Nephron progenitor cell (in vitro differentiated cells): ENCODE data around the gene KRTAP5-4.
A peak's percentile ranks its signal among the peaks of the same experiment; 100 is the strongest.
"Not testable (repeated sequence)": the region's sequence is repeated elsewhere in the genome, so short reads cannot be mapped to it uniquely, and the experiment has no call there.

ENCODE experiments used
- DNase-seq: peaks from one replicate; pipeline ENCODE4 v3.0.0; 2021
- H3K27ac Mint-ChIP-seq: 2 replicates; pipeline ENCODE4 v1.8.0; 2021; ENCODE audit warnings: mild to moderate bottlenecking, moderate library complexity, mixed read lengths
- H3K27me3 Mint-ChIP-seq: 2 replicates; pipeline ENCODE4 v1.8.0; 2021; ENCODE audit warnings: mild to moderate bottlenecking, low read depth, mixed read lengths; ENCODE audit not compliant: poor library complexity
- H3K36me3 Mint-ChIP-seq: 2 replicates; pipeline ENCODE4 v1.8.0; 2021; ENCODE audit warnings: low read depth, mixed read lengths
- H3K4me1 Mint-ChIP-seq: 2 replicates; pipeline ENCODE4 v1.8.0; 2021; ENCODE audit warnings: mixed read lengths
- H3K4me3 Mint-ChIP-seq: 2 replicates; pipeline ENCODE4 v1.8.0; 2021; ENCODE audit warnings: mild to moderate bottlenecking, moderate library complexity, mixed read lengths
- H3K9me3 Mint-ChIP-seq: 2 replicates; pipeline ENCODE4 v1.8.0; 2021; ENCODE audit warnings: mild to moderate bottlenecking, moderate library complexity, mixed read lengths
- CTCF ChIP-seq: fragments of 200-600 bp; sonication (generic); IDR thresholded peaks from 2 replicates; pipeline ENCODE4 v1.5.0; 2021; ENCODE audit warnings: antibody characterized with exemption

The KRTAP5-4 gene

GRCh38 chr11:1625541-1625940 lies 3.6 kb upstream of the KRTAP5-4 start:
- no peaks in the 10 kb centered on the region for H3K9me3 Mint-ChIP-seq

GRCh38 chr11:1624621-1625020 lies 2.7 kb upstream of the KRTAP5-4 start:
- Mint-ChIP-seq H3K27ac (no peak overlapping the region), H3K36me3 (no peaks in the 10 kb centered on the region), H3K4me1 (peaks cover 21% of the 10 kb centered on the region), H3K27me3 (peaks cover 33% of the 10 kb centered on the region), H3K4me3 (no peak overlapping the region), H3K9me3 (no peaks in the 10 kb centered on the region)
- no peak for TF ChIP-seq CTCF
- DNase-seq: no peak

More at GRCh38 chr11:1625541-1625940, 3.6 kb upstream of the KRTAP5-4 start:
- H3K27me3 Mint-ChIP-seq: peaks cover 31% of the 10 kb centered on the region
- no peak overlapping the region for H3K4me3 Mint-ChIP-seq
- no peak for DNase-seq
- no peak overlapping the region for H3K27ac Mint-ChIP-seq
- H3K36me3 Mint-ChIP-seq: no peaks in the 10 kb centered on the region
- no peak for TF ChIP-seq CTCF
- H3K4me1 Mint-ChIP-seq: peaks cover 21% of the 10 kb centered on the region

GRCh38 chr11:1623716-1624115 lies 1.8 kb upstream of the KRTAP5-4 start:
- Mint-ChIP-seq H3K27me3 (peaks cover 40% of the 10 kb centered on the region), H3K4me1 (peaks cover 20% of the 10 kb centered on the region), H3K4me3 (no peak overlapping the region), H3K9me3 (peaks cover 5% of the 10 kb centered on the region), H3K36me3 (no peaks in the 10 kb centered on the region), H3K27ac (no peak overlapping the region)
- no peak for TF ChIP-seq CTCF
- DNase-seq: no peak

GRCh38 chr11:1619449-1619848 lies 2.5 kb downstream of the KRTAP5-4 start:
- H3K4me1 Mint-ChIP-seq: peaks cover 16% of the 10 kb centered on the region
- no peak overlapping the region for H3K4me3 Mint-ChIP-seq
- DNase-seq: no peak
- H3K36me3 Mint-ChIP-seq: no peaks in the 10 kb centered on the region
- H3K9me3 Mint-ChIP-seq: peaks cover 20% of the 10 kb centered on the region
- no peak overlapping the region for H3K27ac Mint-ChIP-seq
- no peak for TF ChIP-seq CTCF
- H3K27me3 Mint-ChIP-seq: peaks cover 38% of the 10 kb centered on the region

GRCh38 chr11:1618231-1618630 lies 3.7 kb downstream of the KRTAP5-4 start:
- Mint-ChIP-seq H3K36me3 (no peaks in the 10 kb centered on the region), H3K4me1 (peaks cover 6% of the 10 kb centered on the region), H3K27ac (peak overlapping the region; percentile 18), H3K9me3 (peaks cover 20% of the 10 kb centered on the region), H3K4me3 (no peak overlapping the region), H3K27me3 (peaks cover 38% of the 10 kb centered on the region)
- DNase-seq: no peak
- TF ChIP-seq CTCF: no peak

- no peak for DNase-seq
- H3K4me3 Mint-ChIP-seq: peak within 1 kb of the TSS; percentile 63
- H3K27me3 Mint-ChIP-seq: peaks cover 49% of the 10 kb centered on the region
These were observed 13.6 kb downstream of the KRTAP5-4 start, which contains the start of gene KRTAP5-3 for GRCh38 chr11:1608363-1608762. TSS of gene KRTAP5-3 (minus strand) at chr11:1608463. CDS start at chr11:1608385, 78 bp downstream.

GRCh38 chr11:1607901-1608300 lies 14.0 kb downstream of the KRTAP5-4 start:
- DNase-seq, H3K4me3 Mint-ChIP-seq: not testable (repeated sequence)
- peaks cover 13% of the 10 kb centered on the region for H3K9me3 Mint-ChIP-seq

More at GRCh38 chr11:1608363-1608762, 13.6 kb downstream of the KRTAP5-4 start, which contains the start of gene KRTAP5-3:
- no peak for TF ChIP-seq CTCF
- Mint-ChIP-seq H3K9me3 (peaks cover 13% of the 10 kb centered on the region), H3K4me1 (peaks cover 14% of the 10 kb centered on the region), H3K27ac (no peak within 1 kb of the TSS), H3K36me3 (no peaks in the 10 kb centered on the region)

GRCh38 chr11:1607156-1607845 lies 14.6 kb downstream of the KRTAP5-4 start:
- peak; percentile 39 for DNase-seq
- H3K27me3 Mint-ChIP-seq: peaks cover 59% of the 10 kb centered on the region
- H3K36me3 Mint-ChIP-seq, H3K27ac Mint-ChIP-seq: not testable (repeated sequence)
- peaks cover 17% of the 10 kb centered on the region for H3K9me3 Mint-ChIP-seq
- peaks cover 14% of the 10 kb centered on the region for H3K4me1 Mint-ChIP-seq
- peak overlapping the region; percentile 63 for H3K4me3 Mint-ChIP-seq

More at GRCh38 chr11:1607901-1608300, 14.0 kb downstream of the KRTAP5-4 start:
- Mint-ChIP-seq H3K27me3 (peaks cover 53% of the 10 kb centered on the region), H3K4me1 (peaks cover 14% of the 10 kb centered on the region)
- not testable (repeated sequence) for H3K36me3 Mint-ChIP-seq, H3K27ac Mint-ChIP-seq
